H9 (cell line): ENCODE results near the gene BCAP29. TPM values are rescaled to one million over a fixed set of nuclear protein-coding genes. Genes with fewer than 3 reads are reported as not detected.
A peak's percentile ranks its signal among the peaks of the same experiment; 100 is the strongest.

ENCODE experiments used
- DNase-seq: peaks from one replicate; pipeline ENCODE4 v3.0.0-alpha.2; 2017
- H2AFZ ChIP-seq: one replicate; pipeline ENCODE4 v1.6.1; 2013; ENCODE audit warnings: mild to moderate bottlenecking, low read length, control low read depth, moderate library complexity
- H2AK5ac ChIP-seq: 2 replicates; pipeline ENCODE4 v1.6.1; 2013; ENCODE audit warnings: low read length, control low read depth, mixed read lengths; ENCODE audit not compliant: insufficient read length
- H2BK120ac ChIP-seq: one replicate; pipeline ENCODE4 v1.6.1; 2013; ENCODE audit warnings: low read depth, mild to moderate bottlenecking, low read length, control low read depth, inconsistent platforms; ENCODE audit not compliant: poor library complexity, severe bottlenecking
- H2BK12ac ChIP-seq: 2 replicates; pipeline ENCODE4 v1.6.1; 2013; ENCODE audit warnings: low read length, control low read depth, mixed read lengths, low read depth; ENCODE audit not compliant: insufficient read length
- H2BK15ac ChIP-seq: 2 replicates; pipeline ENCODE4 v1.6.1; 2013; ENCODE audit warnings: low read depth, low read length, control low read depth
- H2BK20ac ChIP-seq: one replicate; pipeline ENCODE4 v1.6.1; 2013; ENCODE audit warnings: low read depth, mild to moderate bottlenecking, low read length, control low read depth, inconsistent platforms; ENCODE audit not compliant: poor library complexity, severe bottlenecking
- H2BK5ac ChIP-seq: 2 replicates; pipeline ENCODE4 v1.6.1; 2013; ENCODE audit warnings: low read length, control low read depth, mixed read lengths; ENCODE audit not compliant: insufficient read length
- H3K14ac ChIP-seq: 2 replicates; pipeline ENCODE4 v1.6.1; 2013; ENCODE audit warnings: low read length, control low read depth; ENCODE audit not compliant: insufficient read depth
- H3K18ac ChIP-seq: 2 replicates; pipeline ENCODE4 v1.6.1; 2013; ENCODE audit warnings: low read depth, mild to moderate bottlenecking, mixed read lengths, low read length, control low read depth; ENCODE audit not compliant: insufficient read length
- H3K23ac ChIP-seq: 2 replicates; pipeline ENCODE4 v1.6.1; 2013; ENCODE audit warnings: low read length, control low read depth, mixed read lengths, low read depth; ENCODE audit not compliant: insufficient read length
- H3K23me2 ChIP-seq: 2 replicates; pipeline ENCODE4 v1.6.1; 2013; ENCODE audit warnings: low read depth, mild to moderate bottlenecking, mixed read lengths, low read length, control low read depth; ENCODE audit not compliant: insufficient read length, poor library complexity, severe bottlenecking
- H3K27ac ChIP-seq: 2 replicates; pipeline ENCODE4 v1.5.1; 2013; ENCODE audit warnings: low read length, control low read depth, mixed read lengths, low read depth; ENCODE audit not compliant: insufficient read length
- H3K27me3 ChIP-seq: 2 replicates; pipeline ENCODE4 v1.6.1; 2013; ENCODE audit warnings: low read length, control low read depth, inconsistent platforms; ENCODE audit not compliant: insufficient read depth
- H3K4ac ChIP-seq: 2 replicates; pipeline ENCODE4 v1.6.1; 2013; ENCODE audit warnings: low read depth, mild to moderate bottlenecking, control low read depth, inconsistent platforms, low read length, moderate library complexity
- H3K4me1 ChIP-seq: 2 replicates; pipeline ENCODE4 v1.6.1; 2013; ENCODE audit warnings: low read length, control low read depth, inconsistent platforms; ENCODE audit not compliant: insufficient read depth
- H3K4me2 ChIP-seq: 2 replicates; pipeline ENCODE4 v1.6.1; 2013; ENCODE audit warnings: low read length, control low read depth, mixed read lengths; ENCODE audit not compliant: insufficient read length, insufficient read depth
- H3K56ac ChIP-seq: 2 replicates; pipeline ENCODE4 v1.6.1; 2013; ENCODE audit warnings: low read depth, mild to moderate bottlenecking, mixed read lengths, low read length, control low read depth; ENCODE audit not compliant: insufficient read length
- H3K79me1 ChIP-seq: 2 replicates; pipeline ENCODE4 v1.6.1; 2013; ENCODE audit warnings: low read depth, mild to moderate bottlenecking, moderate library complexity, low read length, control low read depth, inconsistent platforms; ENCODE audit not compliant: insufficient read depth, poor library complexity, severe bottlenecking
- H3K79me2 ChIP-seq: 2 replicates; pipeline ENCODE4 v1.6.1; 2013; ENCODE audit warnings: low read length, control low read depth, inconsistent platforms; ENCODE audit not compliant: insufficient read depth
- H3K9ac ChIP-seq: 2 replicates; pipeline ENCODE4 v1.6.1; 2013; ENCODE audit warnings: low read length, control low read depth, mixed read lengths; ENCODE audit not compliant: insufficient read length; ENCODE audit errors: extremely low read depth
- H3K9me3 ChIP-seq: one replicate; pipeline ENCODE4 v1.6.1; 2013; ENCODE audit warnings: low read depth, low read length, inconsistent platforms; ENCODE audit not compliant: control insufficient read depth
- H3T11ph ChIP-seq: one replicate; pipeline ENCODE4 v1.6.1; 2013; ENCODE audit warnings: mild to moderate bottlenecking, low read length, control low read depth, inconsistent platforms
- H4K20me1 ChIP-seq: one replicate; pipeline ENCODE4 v1.6.1; 2013; ENCODE audit not compliant: control insufficient read depth, insufficient read length, insufficient read depth
- H4K5ac ChIP-seq: 2 replicates; pipeline ENCODE4 v1.6.1; 2013; ENCODE audit warnings: low read depth, mild to moderate bottlenecking, mixed read lengths, low read length, control low read depth; ENCODE audit not compliant: insufficient read length
- H4K8ac ChIP-seq: replicated peaks from 2 replicates; pipeline ENCODE4 v1.6.1; 2013; ENCODE audit warnings: low read length, control low read depth, mixed read lengths, low read depth; ENCODE audit not compliant: insufficient read length
- H4K91ac ChIP-seq: 2 replicates; pipeline ENCODE4 v1.6.1; 2013; ENCODE audit warnings: low read depth, mild to moderate bottlenecking, moderate library complexity, mixed read lengths, low read length, control low read depth; ENCODE audit not compliant: insufficient read length
- H3K27ac Mint-ChIP-seq, 3 experiments: 2 replicates in 2 of 3; 3 replicates in 1 of 3; pipeline ENCODE4 v1.8.0; 2020 to 2021; ENCODE audit warnings: mixed read lengths in 3 of 3, mild to moderate bottlenecking in 1 of 3, moderate library complexity in 1 of 3
- H3K27me3 Mint-ChIP-seq: 2 replicates; pipeline ENCODE4 v1.8.0; 2021; ENCODE audit warnings: low read depth, mild to moderate bottlenecking, moderate library complexity, mixed read lengths
- H3K36me3 Mint-ChIP-seq, 3 experiments: 2 replicates in 2 of 3; 3 replicates in 1 of 3; pipeline ENCODE4 v1.8.0; 2020 to 2021; ENCODE audit warnings: low read depth in 3 of 3, mixed read lengths in 3 of 3; ENCODE audit not compliant: insufficient read depth in 1 of 3
- H3K4me1 Mint-ChIP-seq, 2 experiments: 2 replicates each; pipeline ENCODE4 v1.8.0; 2020; ENCODE audit warnings: mixed read lengths in 2 of 2
- H3K4me3 Mint-ChIP-seq, 2 experiments: 2 replicates in 1 of 2; 3 replicates in 1 of 2; pipeline ENCODE4 v1.8.0; 2020 to 2021; ENCODE audit warnings: mild to moderate bottlenecking in 2 of 2, mixed read lengths in 2 of 2, moderate library complexity in 1 of 2
- H3K9me3 Mint-ChIP-seq, 2 experiments: 2 replicates in 1 of 2; 3 replicates in 1 of 2; pipeline ENCODE4 v1.8.0; 2020; ENCODE audit warnings: mild to moderate bottlenecking in 2 of 2, mixed read lengths in 2 of 2, moderate library complexity in 1 of 2
- WGBS: extraction: QIAGEN DNeasy Blood & Tissue Kit; methylation state at CpG from one replicate; pipeline ENCODE4 v1.1.7; 2013; ENCODE audit warnings: missing lambda C conversion rate, low lambda C conversion rate, mixed read lengths; ENCODE audit not compliant: insufficient read length; ENCODE audit errors: extremely low coverage; 5-methylcytosine and 5-hydroxymethylcytosine counted together
- total RNA-seq: library from RNA; stranded (reverse); gene quantifications from 2 replicates; pipeline ENCODE4 v1.2.1, GENCODE V29; 2021
- TF ChIP-seq, protein P1 (sequence below): fragments of 200-600 bp; sonication (generic); conservative IDR thresholded peaks from 3 replicates; pipeline ENCODE4 v1.8.0; 2021; ENCODE audit warnings: antibody characterized with exemption, mild to moderate bottlenecking

BCAP29 gene
- total RNA-seq, 1 experiment from 2014 or later: 30.6 TPM

DNA sequence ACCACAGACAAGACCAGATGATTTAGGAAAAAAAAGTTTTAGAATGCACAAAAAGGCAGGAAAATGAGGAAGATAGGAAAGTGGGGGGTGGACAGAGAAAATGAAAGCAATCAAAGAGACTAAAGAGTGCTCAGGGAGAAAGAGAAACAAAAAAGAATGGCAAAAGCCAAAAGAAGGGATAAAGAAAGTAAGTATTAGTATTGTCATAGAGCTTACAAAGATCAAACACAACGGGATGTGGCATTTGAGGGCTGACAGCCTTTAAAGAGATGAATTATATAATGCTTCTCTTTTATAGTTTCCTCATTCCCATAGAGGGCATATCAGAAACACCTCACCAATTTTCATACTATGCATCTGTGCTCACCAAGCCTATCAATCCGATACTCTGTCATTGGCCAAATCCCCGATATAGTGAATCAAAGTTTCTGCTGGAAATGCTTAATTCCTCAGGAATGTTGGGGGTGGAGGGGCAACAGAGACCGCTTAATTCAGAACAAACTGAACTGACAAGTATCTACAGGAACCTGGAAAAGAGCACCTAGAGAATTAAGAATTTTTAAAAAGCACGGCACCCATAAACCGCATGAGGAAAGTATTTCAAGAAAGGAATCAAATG, 19.0 kb upstream of the BCAP29 start:
- Histone ChIP-seq H2BK20ac (no peak overlapping the region), H3K23ac (no peak overlapping the region), H2BK5ac (no peak overlapping the region), H2AK5ac (no peak overlapping the region), H3K4me2 (no peak overlapping the region), H4K8ac (no peak overlapping the region), H2AFZ (no peak overlapping the region), H3K9me3 (no peaks in the 10 kb centered on the region), H4K5ac (no peak overlapping the region), H2BK12ac (no peak overlapping the region), H3K27me3 (no peaks in the 10 kb centered on the region), H2BK120ac (no peak overlapping the region), H3K27ac (no peak overlapping the region), H3K14ac (no peak overlapping the region), H3K23me2 (peaks cover 6% of the 10 kb centered on the region), H3K79me1 (no peaks in the 10 kb centered on the region), H4K20me1 (no peaks in the 10 kb centered on the region), H2BK15ac (no peak overlapping the region), H3T11ph (no peak overlapping the region), H3K79me2 (no peaks in the 10 kb centered on the region; the same call in 1 of the 2 replicates), H3K4ac (no peak overlapping the region), H3K4me1 (no peaks in the 10 kb centered on the region), H3K18ac (no peak overlapping the region), H3K56ac (no peak overlapping the region), H4K91ac (no peak overlapping the region), H3K9ac (no peak overlapping the region)
- peaks cover 23 to 24% of the 10 kb centered on the region in 2 experiments for H3K4me1 Mint-ChIP-seq
- no peak overlapping the region; a peak in 2 of 5 replicates for H3K4me3 Mint-ChIP-seq
- peaks cover 2% of the 10 kb centered on the region; the same call in 1 of the 2 replicates for H3K27me3 Mint-ChIP-seq
- H3K36me3 Mint-ChIP-seq: peaks cover 2 to 15% (median 6%) of the 10 kb centered on the region in 3 experiments; a peak in 2 of 7 replicates
- H3K9me3 Mint-ChIP-seq: no peaks in the 10 kb centered on the region
- DNase-seq: no peak
- TF ChIP-seq, protein P1, sequence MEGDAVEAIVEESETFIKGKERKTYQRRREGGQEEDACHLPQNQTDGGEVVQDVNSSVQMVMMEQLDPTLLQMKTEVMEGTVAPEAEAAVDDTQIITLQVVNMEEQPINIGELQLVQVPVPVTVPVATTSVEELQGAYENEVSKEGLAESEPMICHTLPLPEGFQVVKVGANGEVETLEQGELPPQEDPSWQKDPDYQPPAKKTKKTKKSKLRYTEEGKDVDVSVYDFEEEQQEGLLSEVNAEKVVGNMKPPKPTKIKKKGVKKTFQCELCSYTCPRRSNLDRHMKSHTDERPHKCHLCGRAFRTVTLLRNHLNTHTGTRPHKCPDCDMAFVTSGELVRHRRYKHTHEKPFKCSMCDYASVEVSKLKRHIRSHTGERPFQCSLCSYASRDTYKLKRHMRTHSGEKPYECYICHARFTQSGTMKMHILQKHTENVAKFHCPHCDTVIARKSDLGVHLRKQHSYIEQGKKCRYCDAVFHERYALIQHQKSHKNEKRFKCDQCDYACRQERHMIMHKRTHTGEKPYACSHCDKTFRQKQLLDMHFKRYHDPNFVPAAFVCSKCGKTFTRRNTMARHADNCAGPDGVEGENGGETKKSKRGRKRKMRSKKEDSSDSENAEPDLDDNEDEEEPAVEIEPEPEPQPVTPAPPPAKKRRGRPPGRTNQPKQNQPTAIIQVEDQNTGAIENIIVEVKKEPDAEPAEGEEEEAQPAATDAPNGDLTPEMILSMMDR: no peak
- WGBS: no CpG with 5 or more reads among the region's 6 CpGs
- H3K27ac Mint-ChIP-seq: peak overlapping the region in 2 of 3 experiments; percentile 36 to 52; a peak in 2 of 7 replicates
